Measurements from ENCODE around the gene NYNRIN. TPM values are rescaled to one million over a fixed set of nuclear protein-coding genes. Genes with fewer than 3 reads are reported as not detected.
A peak's percentile ranks its signal among the peaks of the same experiment; 100 is the strongest.

NYNRIN gene
- total RNA-seq, 8 experiments from 2014 or later = 2.1 to 78.7 (median 6.3) TPM

- no peak overlapping the region for H3K27ac ChIP-seq
- WGBS, 10 experiments = 92 to 100% methylated on average over 1 to 11 of the region's 18 CpGs; no CpG with 5 or more reads in 8 of the 10 experiments
- in situ Hi-C loops (cut with MboI; ENCODE audit: low pct_unique_long_range_greater_than_20kb in 2 of 9, low sequenced_read_pairs in 9 of 9, unreplicated experiment in 9 of 9) = loop anchor here in 4 of 9 experiments (25.0 kb wide), 1 partner anchor 91 kb away; the partner anchor contains the start of genes ADCY4 (in 4 of the 4) and RIPK3 (in 4 of the 4)
Observed at GRCh38 chr14:24427537-24428508, 29.0 kb downstream of the NYNRIN start.

DNA sequence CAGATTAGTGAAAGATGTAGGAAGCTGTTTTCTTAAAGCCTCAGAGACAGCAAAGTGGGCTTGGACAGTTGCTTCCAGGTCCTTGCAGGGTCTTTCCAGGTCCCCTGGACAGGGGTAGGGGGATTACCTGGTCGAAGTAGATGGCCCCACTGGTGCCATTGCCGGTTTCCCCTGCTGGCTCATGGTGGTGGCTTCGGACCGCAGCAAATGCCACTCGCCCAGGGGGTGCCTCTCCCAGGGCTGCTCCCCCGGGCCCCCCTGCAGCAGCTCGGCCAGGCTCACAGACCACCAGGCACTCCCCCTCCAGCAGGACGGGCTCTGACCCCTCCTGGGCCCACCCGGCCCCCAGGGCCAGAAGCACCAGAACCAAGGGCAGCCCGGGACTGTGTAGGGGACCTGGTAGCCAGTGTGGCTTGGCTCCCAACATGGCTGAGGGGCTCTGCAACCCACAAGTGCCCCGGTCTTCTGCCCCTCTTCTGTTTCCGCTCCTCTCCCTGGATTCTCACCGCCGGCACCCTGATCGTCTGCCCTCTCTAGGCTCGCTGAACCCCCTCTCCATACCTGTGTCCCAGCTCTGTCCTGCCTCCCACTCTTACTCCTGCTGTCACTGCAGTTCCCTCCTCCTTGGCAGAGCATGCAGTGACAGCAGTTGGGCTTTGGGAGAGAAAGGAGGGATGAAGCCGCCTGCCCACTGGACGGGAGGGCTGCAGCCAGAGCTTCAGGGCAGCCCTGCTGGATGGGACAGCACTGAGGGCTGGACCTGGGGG is 30.0 kb downstream of the NYNRIN start:
- Histone ChIP-seq H3K27ac (no peak overlapping the region), H3K4me1 (replicated peaks in 1 of 2) (peaks cover 0 to 11% of the 10 kb centered on the region in 2 donors), H3K4me3 (no peak overlapping the region)
- no CpG with 5 or more reads among the region's 18 CpGs for WGBS, 10 experiments
- in situ Hi-C loops (cut with MboI; ENCODE audit: low pct_unique_long_range_greater_than_20kb in 2 of 9, low sequenced_read_pairs in 9 of 9, unreplicated experiment in 9 of 9) = loop anchor here in 4 of 9 experiments (25.0 kb wide), 1 partner anchor 92 kb away; the partner anchor contains the start of genes ADCY4 (in 4 of the 4) and RIPK3 (in 4 of the 4)
- ATAC-seq (replicated peaks in 6 of 8) = peak in 1 of 8 experiments; percentile 6

More at GRCh38 chr14:24427537-24428508, 29.0 kb downstream of the NYNRIN start:
- H3K4me3 ChIP-seq = no peak overlapping the region
- ATAC-seq (replicated peaks in 6 of 8) = no peak
- H3K4me1 ChIP-seq (replicated peaks in 1 of 2) = peaks cover 0 to 11% of the 10 kb centered on the region in 2 donors

- in situ Hi-C loops (cut with MboI; ENCODE audit: low pct_unique_long_range_greater_than_20kb in 2 of 9, low sequenced_read_pairs in 9 of 9, unreplicated experiment in 9 of 9) = loop anchor here (5.0 to 25.0 kb wide), 4 partner anchors 92 to 185 kb away; partner anchors contain the start of genes ADCY4 (in 8 of the 9), RIPK3 (in 8 of the 9) and TINF2 (in 1 of the 9)
Observed at GRCh38 chr14:24429395-24430142, 30.8 kb downstream of the NYNRIN start, which contains the start of the genes CBLN3 and KHNYN. Gene CBLN3 (minus strand): TSS chr14:24429668. CDS start chr14:24429054, 614 bp downstream. Gene KHNYN (plus strand): TSS chr14:24429954. CDS start chr14:24430731, 777 bp downstream.

GRCh38 chr14:24430143-24430681 is 31.4 kb downstream of the NYNRIN start:
- ATAC-seq (replicated peaks in 6 of 8) = peak; percentile 60 to 85 (median 84)
- H3K27ac ChIP-seq = peak overlapping the region; percentile 31 to 81
- H3K4me3 ChIP-seq = peak overlapping the region; percentile 31 to 56 (median 50)
- 8 to 20% (median 11%) methylated on average over 1 to 6 of the region's 28 CpGs; no CpG with 5 or more reads in 7 of the 10 experiments for WGBS, 10 experiments
- in situ Hi-C loops (cut with MboI; ENCODE audit: low pct_unique_long_range_greater_than_20kb in 2 of 9, low sequenced_read_pairs in 9 of 9, unreplicated experiment in 9 of 9) = loop anchor here (5.0 to 25.0 kb wide), 4 partner anchors 93 to 185 kb away; partner anchors contain the start of genes ADCY4 (in 8 of the 9), RIPK3 (in 8 of the 9) and TINF2 (in 1 of the 9)
- peaks cover 0 to 11% of the 10 kb centered on the region in 2 donors for H3K4me1 ChIP-seq (replicated peaks in 1 of 2)

More at GRCh38 chr14:24429395-24430142, 30.8 kb downstream of the NYNRIN start, which contains the start of the genes CBLN3 and KHNYN:
- Histone ChIP-seq H3K4me3 (peak within 1 kb of the TSS; percentile 31 to 56 (median 50)), H3K27ac (peak within 1 kb of the TSS; percentile 31 to 81), H3K4me1 (replicated peaks in 1 of 2) (peaks cover 0 to 11% of the 10 kb centered on the region in 2 donors)
- peak; percentile 64 to 92 (median 88) for ATAC-seq (replicated peaks in 6 of 8)
- no CpG with 5 or more reads among the region's 57 CpGs for WGBS, 10 experiments

- in situ Hi-C loops (cut with MboI; ENCODE audit: low pct_unique_long_range_greater_than_20kb in 2 of 9, low sequenced_read_pairs in 9 of 9, unreplicated experiment in 9 of 9) = loop anchor here (5.0 to 25.0 kb wide), 4 partner anchors 94 to 186 kb away; partner anchors contain the start of genes ADCY4 (in 8 of the 9), RIPK3 (in 8 of the 9) and TINF2 (in 1 of the 9)
- peak overlapping the region; percentile 31 to 56 (median 50) for H3K4me3 ChIP-seq
- ATAC-seq (replicated peaks in 6 of 8) = peak in 3 of 8 experiments; percentile 4 to 11 (median 8)
- WGBS, 10 experiments = 0 to 100% (median 53%) methylated on average over 1 to 10 of the region's 19 CpGs; no CpG with 5 or more reads in 3 of the 10 experiments
- peak overlapping the region in 1 of 2 donors; percentile 81 for H3K27ac ChIP-seq
- peaks cover 0 to 11% of the 10 kb centered on the region in 2 donors for H3K4me1 ChIP-seq (replicated peaks in 1 of 2)
Observed at GRCh38 chr14:24430682-24431568, 32.1 kb downstream of the NYNRIN start.

- peak; percentile 15 to 63 (median 28) for ATAC-seq (replicated peaks in 6 of 8)
- in situ Hi-C loops (cut with MboI; ENCODE audit: low pct_unique_long_range_greater_than_20kb in 2 of 9, low sequenced_read_pairs in 9 of 9, unreplicated experiment in 9 of 9) = loop anchor here (5.0 to 25.0 kb wide), 4 partner anchors 94 to 187 kb away; partner anchors contain the start of genes ADCY4 (in 8 of the 9), RIPK3 (in 8 of the 9) and TINF2 (in 1 of the 9)
- H3K27ac ChIP-seq = no peak overlapping the region
- no peak overlapping the region for H3K4me3 ChIP-seq
- 0 to 64% (median 59%) methylated on average over 2 to 8 of the region's 15 CpGs; no CpG with 5 or more reads in 6 of the 10 experiments for WGBS, 10 experiments
- peaks cover 4 to 11% of the 10 kb centered on the region in 2 donors for H3K4me1 ChIP-seq (replicated peaks in 1 of 2)
Observed at GRCh38 chr14:24431569-24432258, 32.9 kb downstream of the NYNRIN start.

- no peak for ATAC-seq (replicated peaks in 6 of 8)
- Histone ChIP-seq H3K4me1 (replicated peaks in 1 of 2) (peaks cover 4 to 11% of the 10 kb centered on the region in 2 donors), H3K27ac (no peak overlapping the region), H3K4me3 (no peak overlapping the region)
- WGBS, 10 experiments = 69 to 100% (median 86%) methylated on average over 1 to 6 of the region's 24 CpGs; no CpG with 5 or more reads in 3 of the 10 experiments
- in situ Hi-C loops (cut with MboI; ENCODE audit: low pct_unique_long_range_greater_than_20kb in 2 of 9, low sequenced_read_pairs in 9 of 9, unreplicated experiment in 9 of 9) = loop anchor here (5.0 to 25.0 kb wide), 4 partner anchors 95 to 188 kb away; partner anchors contain the start of genes ADCY4 (in 8 of the 9), RIPK3 (in 8 of the 9) and TINF2 (in 1 of the 9)
Observed at GRCh38 chr14:24432259-24433131, 33.7 kb downstream of the NYNRIN start.

GRCh38 chr14:24434036-24434435 is 35.2 kb downstream of the NYNRIN start:
- no peak for ATAC-seq (replicated peaks in 6 of 8)
- Histone ChIP-seq H3K27ac (no peak overlapping the region), H3K4me1 (replicated peaks in 1 of 2) (peaks cover 4 to 11% of the 10 kb centered on the region in 2 donors), H3K4me3 (no peak overlapping the region)
- in situ Hi-C loops (cut with MboI; ENCODE audit: low pct_unique_long_range_greater_than_20kb in 2 of 9, low sequenced_read_pairs in 9 of 9, unreplicated experiment in 9 of 9) = loop anchor here (5.0 to 25.0 kb wide), 4 partner anchors 97 to 189 kb away; partner anchors contain the start of genes ADCY4 (in 8 of the 9), RIPK3 (in 8 of the 9) and TINF2 (in 1 of the 9)
- 43 to 100% (median 85%) methylated on average over 1 to 7 of the region's 7 CpGs; no CpG with 5 or more reads in 1 of the 10 experiments for WGBS, 10 experiments

DNA sequence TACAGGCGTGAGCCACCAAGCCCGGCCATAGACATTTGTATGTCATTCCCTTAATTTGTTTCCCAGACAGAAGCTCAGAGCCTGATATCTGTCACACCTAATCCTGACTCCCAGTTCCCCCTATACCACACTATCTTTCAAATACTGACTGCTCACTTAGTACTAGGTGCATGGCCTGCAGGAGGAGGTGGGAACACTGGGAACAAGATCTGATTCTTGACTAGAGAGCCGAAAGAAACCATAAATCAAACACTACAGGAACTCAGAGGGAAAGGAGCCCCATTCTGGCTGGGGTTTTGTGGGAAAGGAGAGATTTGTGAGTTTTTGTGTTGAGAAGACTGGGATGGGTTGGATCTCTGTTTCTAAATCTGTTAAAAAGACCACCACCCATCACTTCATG is 35.9 kb downstream of the NYNRIN start:
- in situ Hi-C loops (cut with MboI; ENCODE audit: low pct_unique_long_range_greater_than_20kb in 2 of 9, low sequenced_read_pairs in 9 of 9, unreplicated experiment in 9 of 9) = loop anchor here (5.0 to 25.0 kb wide), 4 partner anchors 97 to 190 kb away; partner anchors contain the start of genes ADCY4 (in 8 of the 9), RIPK3 (in 8 of the 9) and TINF2 (in 1 of the 9)

More for the DNA sequence above, 35.9 kb downstream of the NYNRIN start:
- H3K4me3 ChIP-seq = no peak overlapping the region
- peaks cover 4 to 8% of the 10 kb centered on the region in 2 donors for H3K4me1 ChIP-seq (replicated peaks in 1 of 2)
- H3K27ac ChIP-seq = no peak overlapping the region
- no peak for ATAC-seq (replicated peaks in 6 of 8)
- WGBS, 10 experiments = 80 to 100% (median 100%) methylated on average over 1 of the region's 3 CpGs; no CpG with 5 or more reads in 7 of the 10 experiments

Data from motor neuron (in vitro differentiated cells).